CD4-positive, alpha-beta T cell (primary cell): ENCODE data around the gene TTC33. TPM values are rescaled to one million over a fixed set of nuclear protein-coding genes. Genes with fewer than 3 reads are reported as not detected.

Experiments used
- ATAC-seq: fragments of 200-7000 bp; cut with Tn5 transposase; one replicate; pipeline ENCODE4 v1.10.0; 2022; ENCODE audit warnings: mild to moderate bottlenecking; ENCODE audit not compliant: poor library complexity
- CTCF ChIA-PET: fragments of 350-600 bp; sonication (Branson Sonifier 250); formaldehyde crosslinking; loops from one replicate; lab custom pipeline; 2021; ENCODE audit warnings: antibody characterized with exemption, inconsistent platforms; lab: Charles Lee
- POLR2A ChIA-PET: fragments of 350-600 bp; sonication (Branson Sonifier 250); formaldehyde crosslinking; loops from one replicate; lab custom pipeline; 2021; ENCODE audit warnings: antibody characterized with exemption, inconsistent platforms; lab: Charles Lee
- DNase-seq, 14 experiments: peaks; one replicate each; pipeline ENCODE4 v3.0.0-alpha.2; 2013 to 2020; ENCODE audit warnings: mixed read lengths in 2 of 14
- H3K27ac ChIP-seq, 2 donors: one replicate each; pipeline versions ENCODE4 v1.5.1 to v1.7.0; 2013; ENCODE audit warnings: low read length in 2 of 2, low read depth in 1 of 2, mild to moderate bottlenecking in 1 of 2
- H3K27me3 ChIP-seq, 2 experiments: 1 replicate in 1 of 2; 2 replicates in 1 of 2; pipeline versions ENCODE4 v1.6.1 to v1.7.0; 2013; ENCODE audit warnings: low read length in 2 of 2, control low read depth in 1 of 2, mild to moderate bottlenecking in 1 of 2, moderate library complexity in 1 of 2; ENCODE audit not compliant: insufficient read depth in 2 of 2, control insufficient read depth in 1 of 2
- H3K36me3 ChIP-seq: one replicate; pipeline ENCODE4 v1.6.1; 2013; ENCODE audit warnings: low read length, control low read depth; ENCODE audit not compliant: insufficient read depth
- H3K4me1 ChIP-seq: one replicate; pipeline ENCODE4 v1.6.1; 2013; ENCODE audit warnings: low read length, control low read depth; ENCODE audit not compliant: insufficient read depth
- H3K4me3 ChIP-seq: one replicate; pipeline ENCODE4 v1.5.1; 2013; ENCODE audit warnings: mild to moderate bottlenecking, low read length, moderate library complexity
- H3K9me3 ChIP-seq, 2 experiments: 1 replicate in 1 of 2; 2 replicates in 1 of 2; pipeline versions ENCODE4 v1.6.1 to v1.7.0; 2013; ENCODE audit warnings: low read length in 2 of 2, mild to moderate bottlenecking in 2 of 2, control low read depth in 1 of 2, moderate library complexity in 1 of 2; ENCODE audit not compliant: control insufficient read depth in 1 of 2, insufficient read depth in 1 of 2
- H3K27ac Mint-ChIP-seq: one replicate; pipeline ENCODE4 v1.8.0; 2020; ENCODE audit warnings: mixed read lengths
- H3K27me3 Mint-ChIP-seq: one replicate; pipeline ENCODE4 v1.8.0; 2021; ENCODE audit warnings: mixed read lengths
- H3K36me3 Mint-ChIP-seq: one replicate; pipeline ENCODE4 v1.8.0; 2021; ENCODE audit warnings: low read depth, mixed read lengths
- H3K4me1 Mint-ChIP-seq: one replicate; pipeline ENCODE4 v1.8.0; 2021; ENCODE audit warnings: low read depth, mixed read lengths
- H3K4me3 Mint-ChIP-seq: one replicate; pipeline ENCODE4 v1.8.0; 2020; ENCODE audit warnings: mild to moderate bottlenecking, mixed read lengths
- H3K9me3 Mint-ChIP-seq: one replicate; pipeline ENCODE4 v1.8.0; 2020; ENCODE audit warnings: mixed read lengths
- CTCF ChIP-seq: fragments of 200-600 bp; IDR thresholded peaks from one replicate; pipeline ENCODE4 v1.8.0; 2022; ENCODE audit warnings: antibody characterized with exemption, mild to moderate bottlenecking
- intact Hi-C, 2 experiments: fragments of 100-400 bp; cut with DNase I in 1 of 2; cut with micrococcal nuclease in 1 of 2; formaldehyde crosslinking; loops; one replicate each; pipeline versions ENCODE4 v1.15.1 to v1.9.0; 2023 to 2025; cut with DNase I, micrococcal nuclease
- total RNA-seq, 174 experiments: library from RNA in 2 of 174; stranded (reverse) in 2 of 174; gene quantifications; one replicate each; pipeline ENCODE4 v1.2.3 and lab custom pipeline; 2021 to 2026

The TTC33 gene
- total RNA-seq, 2 experiments from 2014 or later: 8.7 to 12.0 TPM

GRCh38 chr5:40631236-40631635 is 124.5 kb downstream of the TTC33 start:
- ChIA-PET POLR2A (interaction anchor here (0.6 to 0.7 kb wide), 2 partner anchors 19 to 267 kb away, joined by 3 read pairs; no protein-coding TSS in a partner anchor), CTCF (no interaction called here)
- peaks cover under 1% of the 10 kb centered on the region for H3K9me3 Mint-ChIP-seq
- H3K27ac Mint-ChIP-seq: no peak overlapping the region
- no peaks in the 10 kb centered on the region for H3K27me3 Mint-ChIP-seq
- peaks cover 6% of the 10 kb centered on the region for H3K4me1 Mint-ChIP-seq
- H3K27me3 ChIP-seq: no peaks in the 10 kb centered on the region
- H3K9me3 ChIP-seq: peaks cover under 1 to 3% of the 10 kb centered on the region in 2 experiments
- H3K36me3 Mint-ChIP-seq: no peaks in the 10 kb centered on the region
- ATAC-seq (no peak), DNase-seq (no peak)
- no peak overlapping the region for H3K4me3 ChIP-seq
- H3K4me1 ChIP-seq: no peaks in the 10 kb centered on the region
- no peak overlapping the region for H3K27ac ChIP-seq
- no peak overlapping the region for H3K4me3 Mint-ChIP-seq
- no peaks in the 10 kb centered on the region for H3K36me3 ChIP-seq
- TF ChIP-seq CTCF: no peak
- intact Hi-C loops: no loop called here

- no peaks in the 10 kb centered on the region for H3K4me1 ChIP-seq
- no peak overlapping the region for H3K4me3 ChIP-seq
- no peak for DNase-seq
- H3K27me3 ChIP-seq: no peaks in the 10 kb centered on the region
- ChIA-PET CTCF (no interaction called here), POLR2A (no interaction called here)
- ATAC-seq: no peak
- H3K4me3 Mint-ChIP-seq: no peak overlapping the region
- H3K9me3 Mint-ChIP-seq: no peaks in the 10 kb centered on the region
- H3K36me3 Mint-ChIP-seq: no peaks in the 10 kb centered on the region
- H3K27ac Mint-ChIP-seq: no peak overlapping the region
- intact Hi-C loops: no loop called here
- no peaks in the 10 kb centered on the region for H3K36me3 ChIP-seq
- H3K4me1 Mint-ChIP-seq: peaks cover 12% of the 10 kb centered on the region
- peaks cover 0 to 3% of the 10 kb centered on the region in 2 experiments for H3K9me3 ChIP-seq
- no peak overlapping the region for H3K27ac ChIP-seq
- no peak for TF ChIP-seq CTCF
- no peaks in the 10 kb centered on the region for H3K27me3 Mint-ChIP-seq
These were observed 125.6 kb downstream of the TTC33 start for GRCh38 chr5:40630126-40630525.

GRCh38 chr5:40628407-40628806 is 127.4 kb downstream of the TTC33 start:
- Mint-ChIP-seq H3K27ac (no peak overlapping the region), H3K4me3 (no peak overlapping the region)

More at GRCh38 chr5:40628407-40628806, 127.4 kb downstream of the TTC33 start:
- no peak overlapping the region for H3K4me3 ChIP-seq
- H3K9me3 ChIP-seq: no peaks in the 10 kb centered on the region
- CTCF ChIA-PET: no interaction called here
- Mint-ChIP-seq H3K27me3 (no peaks in the 10 kb centered on the region), H3K4me1 (peaks cover 29% of the 10 kb centered on the region), H3K36me3 (no peaks in the 10 kb centered on the region), H3K9me3 (no peaks in the 10 kb centered on the region)
- ATAC-seq (peak; percentile 23), DNase-seq (no peak)
- no peaks in the 10 kb centered on the region for H3K27me3 ChIP-seq
- peaks cover 7% of the 10 kb centered on the region for H3K4me1 ChIP-seq
- no peak overlapping the region for H3K27ac ChIP-seq
- no peak for TF ChIP-seq CTCF
- no peaks in the 10 kb centered on the region for H3K36me3 ChIP-seq
- intact Hi-C loops: no loop called here
- POLR2A ChIA-PET: interaction anchor here (0.9 to 1.0 kb wide), 3 partner anchors 14 to 52 kb away, joined by 3 read pairs; partner anchors contain the start of gene PTGER4
